Measurements from ENCODE around the gene TSPAN9.

- TF ChIP-seq CREB1 (CRISPR knock-in tag; IDR thresholded peaks at IDR 0.05; ENCODE audit: low read depth) (no peak), POLR2AphosphoS5 (IDR thresholded peaks at IDR 0.05; ENCODE audit: low read depth) (no peak), EZH2 (IDR thresholded peaks at IDR 0.05; ENCODE audit: low read depth, unreplicated experiment) (no peak), STAT1 (IDR thresholded peaks at IDR 0.05; ENCODE audit: unreplicated experiment) (no peak), REST (IDR thresholded peaks at IDR 0.05; ENCODE audit: unreplicated experiment) (no peak), ZNF331 (CRISPR knock-in tag; IDR thresholded peaks at IDR 0.05; ENCODE audit: low read depth) (no peak), EZH2phosphoT487 (IDR thresholded peaks at IDR 0.05; ENCODE audit: unreplicated experiment) (no peak), ZNF114 (CRISPR knock-in tag; IDR thresholded peaks at IDR 0.05) (no peak), ETS1 (IDR thresholded peaks at IDR 0.05) (no peak), JUNB (IDR thresholded peaks at IDR 0.05; ENCODE audit: unreplicated experiment) (no peak)
- TF ChIP-seq, protein P1, sequence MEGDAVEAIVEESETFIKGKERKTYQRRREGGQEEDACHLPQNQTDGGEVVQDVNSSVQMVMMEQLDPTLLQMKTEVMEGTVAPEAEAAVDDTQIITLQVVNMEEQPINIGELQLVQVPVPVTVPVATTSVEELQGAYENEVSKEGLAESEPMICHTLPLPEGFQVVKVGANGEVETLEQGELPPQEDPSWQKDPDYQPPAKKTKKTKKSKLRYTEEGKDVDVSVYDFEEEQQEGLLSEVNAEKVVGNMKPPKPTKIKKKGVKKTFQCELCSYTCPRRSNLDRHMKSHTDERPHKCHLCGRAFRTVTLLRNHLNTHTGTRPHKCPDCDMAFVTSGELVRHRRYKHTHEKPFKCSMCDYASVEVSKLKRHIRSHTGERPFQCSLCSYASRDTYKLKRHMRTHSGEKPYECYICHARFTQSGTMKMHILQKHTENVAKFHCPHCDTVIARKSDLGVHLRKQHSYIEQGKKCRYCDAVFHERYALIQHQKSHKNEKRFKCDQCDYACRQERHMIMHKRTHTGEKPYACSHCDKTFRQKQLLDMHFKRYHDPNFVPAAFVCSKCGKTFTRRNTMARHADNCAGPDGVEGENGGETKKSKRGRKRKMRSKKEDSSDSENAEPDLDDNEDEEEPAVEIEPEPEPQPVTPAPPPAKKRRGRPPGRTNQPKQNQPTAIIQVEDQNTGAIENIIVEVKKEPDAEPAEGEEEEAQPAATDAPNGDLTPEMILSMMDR (conservative IDR thresholded peaks at IDR 0.05; ENCODE audit: low read depth in 2 of 2) = no peak
- TF ChIP-seq, protein P2, sequence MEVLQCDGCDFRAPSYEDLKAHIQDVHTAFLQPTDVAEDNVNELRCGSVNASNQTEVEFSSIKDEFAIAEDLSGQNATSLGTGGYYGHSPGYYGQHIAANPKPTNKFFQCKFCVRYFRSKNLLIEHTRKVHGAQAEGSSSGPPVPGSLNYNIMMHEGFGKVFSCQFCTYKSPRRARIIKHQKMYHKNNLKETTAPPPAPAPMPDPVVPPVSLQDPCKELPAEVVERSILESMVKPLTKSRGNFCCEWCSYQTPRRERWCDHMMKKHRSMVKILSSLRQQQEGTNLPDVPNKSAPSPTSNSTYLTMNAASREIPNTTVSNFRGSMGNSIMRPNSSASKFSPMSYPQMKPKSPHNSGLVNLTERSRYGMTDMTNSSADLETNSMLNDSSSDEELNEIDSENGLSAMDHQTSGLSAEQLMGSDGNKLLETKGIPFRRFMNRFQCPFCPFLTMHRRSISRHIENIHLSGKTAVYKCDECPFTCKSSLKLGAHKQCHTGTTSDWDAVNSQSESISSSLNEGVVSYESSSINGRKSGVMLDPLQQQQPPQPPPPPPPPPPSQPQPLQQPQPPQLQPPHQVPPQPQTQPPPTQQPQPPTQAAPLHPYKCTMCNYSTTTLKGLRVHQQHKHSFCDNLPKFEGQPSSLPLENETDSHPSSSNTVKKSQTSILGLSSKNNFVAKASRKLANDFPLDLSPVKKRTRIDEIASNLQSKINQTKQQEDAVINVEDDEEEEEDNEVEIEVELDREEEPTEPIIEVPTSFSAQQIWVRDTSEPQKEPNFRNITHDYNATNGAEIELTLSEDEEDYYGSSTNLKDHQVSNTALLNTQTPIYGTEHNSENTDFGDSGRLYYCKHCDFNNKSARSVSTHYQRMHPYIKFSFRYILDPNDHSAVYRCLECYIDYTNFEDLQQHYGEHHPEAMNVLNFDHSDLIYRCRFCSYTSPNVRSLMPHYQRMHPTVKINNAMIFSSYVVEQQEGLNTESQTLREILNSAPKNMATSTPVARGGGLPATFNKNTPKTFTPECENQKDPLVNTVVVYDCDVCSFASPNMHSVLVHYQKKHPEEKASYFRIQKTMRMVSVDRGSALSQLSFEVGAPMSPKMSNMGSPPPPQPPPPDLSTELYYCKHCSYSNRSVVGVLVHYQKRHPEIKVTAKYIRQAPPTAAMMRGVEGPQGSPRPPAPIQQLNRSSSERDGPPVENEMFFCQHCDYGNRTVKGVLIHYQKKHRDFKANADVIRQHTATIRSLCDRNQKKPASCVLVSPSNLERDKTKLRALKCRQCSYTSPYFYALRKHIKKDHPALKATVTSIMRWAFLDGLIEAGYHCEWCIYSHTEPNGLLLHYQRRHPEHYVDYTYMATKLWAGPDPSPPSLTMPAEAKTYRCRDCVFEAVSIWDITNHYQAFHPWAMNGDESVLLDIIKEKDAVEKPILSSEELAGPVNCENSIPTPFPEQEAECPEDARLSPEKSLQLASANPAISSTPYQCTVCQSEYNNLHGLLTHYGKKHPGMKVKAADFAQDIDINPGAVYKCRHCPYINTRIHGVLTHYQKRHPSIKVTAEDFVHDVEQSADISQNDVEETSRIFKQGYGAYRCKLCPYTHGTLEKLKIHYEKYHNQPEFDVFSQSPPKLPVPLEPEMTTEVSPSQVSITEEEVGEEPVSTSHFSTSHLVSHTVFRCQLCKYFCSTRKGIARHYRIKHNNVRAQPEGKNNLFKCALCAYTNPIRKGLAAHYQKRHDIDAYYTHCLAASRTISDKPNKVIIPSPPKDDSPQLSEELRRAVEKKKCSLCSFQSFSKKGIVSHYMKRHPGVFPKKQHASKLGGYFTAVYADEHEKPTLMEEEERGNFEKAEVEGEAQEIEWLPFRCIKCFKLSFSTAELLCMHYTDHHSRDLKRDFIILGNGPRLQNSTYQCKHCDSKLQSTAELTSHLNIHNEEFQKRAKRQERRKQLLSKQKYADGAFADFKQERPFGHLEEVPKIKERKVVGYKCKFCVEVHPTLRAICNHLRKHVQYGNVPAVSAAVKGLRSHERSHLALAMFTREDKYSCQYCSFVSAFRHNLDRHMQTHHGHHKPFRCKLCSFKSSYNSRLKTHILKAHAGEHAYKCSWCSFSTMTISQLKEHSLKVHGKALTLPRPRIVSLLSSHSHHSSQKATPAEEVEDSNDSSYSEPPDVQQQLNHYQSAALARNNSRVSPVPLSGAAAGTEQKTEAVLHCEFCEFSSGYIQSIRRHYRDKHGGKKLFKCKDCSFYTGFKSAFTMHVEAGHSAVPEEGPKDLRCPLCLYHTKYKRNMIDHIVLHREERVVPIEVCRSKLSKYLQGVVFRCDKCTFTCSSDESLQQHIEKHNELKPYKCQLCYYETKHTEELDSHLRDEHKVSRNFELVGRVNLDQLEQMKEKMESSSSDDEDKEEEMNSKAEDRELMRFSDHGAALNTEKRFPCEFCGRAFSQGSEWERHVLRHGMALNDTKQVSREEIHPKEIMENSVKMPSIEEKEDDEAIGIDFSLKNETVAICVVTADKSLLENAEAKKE (CRISPR knock-in tag; IDR thresholded peaks at IDR 0.05) = no peak
Measured at GRCh38 chr12:3288690-3289089, 211.5 kb downstream of the TSPAN9 start.
